Nephron (organoid): ENCODE data around the gene GRM2.

Experiments
- H3K27ac Mint-ChIP-seq, 3 experiments: 2 replicates each; pipeline ENCODE4 v1.8.0; 2020; ENCODE audit warnings: mixed read lengths in 3 of 3, mild to moderate bottlenecking in 2 of 3, moderate library complexity in 1 of 3
- H3K27me3 Mint-ChIP-seq: 2 replicates; pipeline ENCODE4 v1.8.0; 2021; ENCODE audit warnings: low read depth, mild to moderate bottlenecking, moderate library complexity, mixed read lengths
- H3K36me3 Mint-ChIP-seq: 2 replicates; pipeline ENCODE4 v1.8.0; 2020; ENCODE audit warnings: low read depth, mixed read lengths
- H3K4me1 Mint-ChIP-seq: 2 replicates; pipeline ENCODE4 v1.8.0; 2020; ENCODE audit warnings: mixed read lengths
- H3K4me3 Mint-ChIP-seq, 3 experiments: 2 replicates each; pipeline ENCODE4 v1.8.0; 2020; ENCODE audit warnings: mild to moderate bottlenecking in 3 of 3, mixed read lengths in 3 of 3, moderate library complexity in 2 of 3
- H3K9me3 Mint-ChIP-seq: 2 replicates; pipeline ENCODE4 v1.8.0; 2020; ENCODE audit warnings: mixed read lengths
- CTCF ChIP-seq, 3 experiments: fragments of 200-600 bp; sonication (generic); IDR thresholded peaks; one replicate each; pipeline ENCODE4 v1.5.0; 2021; ENCODE audit warnings: antibody characterized with exemption in 3 of 3; ENCODE audit not compliant: unreplicated experiment in 3 of 3

The GRM2 gene

GRCh38 chr3:51673181-51673801 is 33.6 kb upstream of the GRM2 start:
- Mint-ChIP-seq H3K9me3 (no peaks in the 10 kb centered on the region), H3K36me3 (peaks cover 8% of the 10 kb centered on the region), H3K27me3 (no peaks in the 10 kb centered on the region), H3K4me1 (peaks cover 19% of the 10 kb centered on the region), H3K4me3 (peak overlapping the region; percentile 70 to 85 (median 80)), H3K27ac (peak overlapping the region; percentile 53 to 92 (median 81))
- TF ChIP-seq CTCF (IDR thresholded peaks at IDR 0.05; ENCODE audit: unreplicated experiment in 3 of 3) = no peak

GRCh38 chr3:51673802-51674654 is 32.8 kb upstream of the GRM2 start:
- Mint-ChIP-seq H3K4me1 (peaks cover 19% of the 10 kb centered on the region), H3K27ac (peak overlapping the region; percentile 53 to 92 (median 81)), H3K36me3 (peaks cover 8% of the 10 kb centered on the region), H3K9me3 (no peaks in the 10 kb centered on the region), H3K27me3 (no peaks in the 10 kb centered on the region), H3K4me3 (peak overlapping the region; percentile 70 to 85 (median 80))
- TF ChIP-seq CTCF (IDR thresholded peaks at IDR 0.05; ENCODE audit: unreplicated experiment in 3 of 3) = no peak

- peak overlapping the region in 1 of 3 experiments; percentile 3 for H3K4me3 Mint-ChIP-seq
- H3K27me3 Mint-ChIP-seq = no peaks in the 10 kb centered on the region
- peaks cover 8% of the 10 kb centered on the region for H3K36me3 Mint-ChIP-seq
- no peaks in the 10 kb centered on the region for H3K9me3 Mint-ChIP-seq
- H3K27ac Mint-ChIP-seq = peak overlapping the region in 1 of 3 experiments; percentile 75
- TF ChIP-seq CTCF (IDR thresholded peaks at IDR 0.05; ENCODE audit: unreplicated experiment in 3 of 3) = no peak
- H3K4me1 Mint-ChIP-seq = peaks cover 19% of the 10 kb centered on the region
Observed at GRCh38 chr3:51675201-51675611, 31.7 kb upstream of the GRM2 start.

GRCh38 chr3:51676102-51676640 is 30.7 kb upstream of the GRM2 start:
- Mint-ChIP-seq H3K4me1 (peaks cover 22% of the 10 kb centered on the region), H3K27ac (no peak overlapping the region), H3K36me3 (peaks cover 9% of the 10 kb centered on the region), H3K27me3 (no peaks in the 10 kb centered on the region), H3K4me3 (no peak overlapping the region), H3K9me3 (no peaks in the 10 kb centered on the region)
- TF ChIP-seq CTCF (IDR thresholded peaks at IDR 0.05; ENCODE audit: unreplicated experiment in 3 of 3) = no peak

- H3K4me3 Mint-ChIP-seq = no peak overlapping the region
- no peak overlapping the region for H3K27ac Mint-ChIP-seq
- peaks cover 16% of the 10 kb centered on the region for H3K36me3 Mint-ChIP-seq
- no peak for TF ChIP-seq CTCF (IDR thresholded peaks at IDR 0.05; ENCODE audit: unreplicated experiment in 3 of 3)
- H3K4me1 Mint-ChIP-seq = peaks cover 23% of the 10 kb centered on the region
- H3K27me3 Mint-ChIP-seq = no peaks in the 10 kb centered on the region
- H3K9me3 Mint-ChIP-seq = no peaks in the 10 kb centered on the region
Observed at GRCh38 chr3:51677358-51677757, 29.5 kb upstream of the GRM2 start.
